HuH-7 (cell line): ENCODE data around the gene CDH6.
A peak's percentile ranks its signal among the peaks of the same experiment; 100 is the strongest.

Experiments
- DNase-seq: peaks from one replicate; pipeline ENCODE4 v3.0.0; 2011; ENCODE audit warnings: low spot score

CDH6 gene

DNA sequence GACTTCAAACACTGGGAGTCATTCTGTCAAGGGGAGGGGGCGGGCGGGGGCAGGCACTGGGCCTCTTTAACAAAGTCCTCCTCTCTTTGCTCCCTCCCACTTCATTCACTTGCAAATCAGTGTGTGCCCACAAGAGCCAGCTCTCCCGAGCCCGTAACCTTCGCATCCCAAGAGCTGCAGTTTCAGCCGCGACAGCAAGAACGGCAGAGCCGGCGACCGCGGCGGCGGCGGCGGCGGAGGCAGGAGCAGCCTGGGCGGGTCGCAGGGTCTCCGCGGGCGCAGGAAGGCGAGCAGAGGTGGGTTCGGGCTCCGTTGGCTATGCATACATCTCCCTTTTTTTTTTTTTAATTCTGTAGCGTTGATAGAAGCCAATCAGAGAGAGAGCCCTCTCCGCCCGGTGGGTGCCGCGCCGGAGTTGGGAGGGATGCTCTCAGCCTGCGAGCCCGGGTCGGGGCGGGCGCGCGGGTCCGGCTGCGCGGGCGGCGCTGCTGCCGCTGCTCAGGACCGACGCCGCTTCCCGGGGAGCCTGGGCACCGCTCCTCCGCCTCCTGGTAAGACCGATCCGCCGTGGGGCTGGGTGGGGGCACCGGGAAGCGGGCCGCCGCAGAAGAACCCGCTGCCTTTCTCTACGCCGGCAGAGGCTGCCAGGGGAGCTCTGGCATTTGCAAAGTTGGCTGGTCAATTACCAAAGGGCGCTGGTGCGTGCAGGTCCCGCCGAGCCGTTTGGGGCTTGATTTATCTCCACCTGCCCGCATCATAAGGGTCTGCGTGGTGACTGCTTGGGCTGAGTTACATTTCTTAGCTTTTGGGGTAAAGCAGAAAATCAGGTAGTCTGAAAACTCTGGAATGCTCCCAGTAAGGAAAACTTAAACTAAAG is at the start of gene CDH6:
TSS of gene CDH6 (plus strand) at position 96 of the 877 bp plus-strand sequence. CDS start 73,788 bp downstream, outside the sequence.
- DNase-seq = peak; percentile 39

DNA sequence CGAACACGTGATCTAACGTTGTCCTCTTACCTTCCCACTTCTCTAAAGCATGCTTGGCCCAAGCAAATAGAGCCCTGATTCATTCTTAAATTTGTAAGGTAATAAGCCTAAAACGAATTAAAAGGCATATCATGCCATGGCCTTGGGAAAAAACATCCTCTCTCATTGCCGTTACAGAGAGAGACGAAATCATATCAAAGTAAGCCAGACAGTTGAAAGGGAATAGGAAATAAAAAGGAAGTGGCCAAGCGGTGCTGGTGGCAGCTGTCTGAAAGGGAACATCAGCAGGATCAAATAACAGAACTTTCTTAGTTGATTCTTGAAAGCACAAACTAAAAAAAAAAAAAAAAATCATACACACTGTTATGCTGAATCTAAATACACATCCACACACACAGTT is 49.1 kb upstream of the CDH6 start:
- no peak for DNase-seq

DNA sequence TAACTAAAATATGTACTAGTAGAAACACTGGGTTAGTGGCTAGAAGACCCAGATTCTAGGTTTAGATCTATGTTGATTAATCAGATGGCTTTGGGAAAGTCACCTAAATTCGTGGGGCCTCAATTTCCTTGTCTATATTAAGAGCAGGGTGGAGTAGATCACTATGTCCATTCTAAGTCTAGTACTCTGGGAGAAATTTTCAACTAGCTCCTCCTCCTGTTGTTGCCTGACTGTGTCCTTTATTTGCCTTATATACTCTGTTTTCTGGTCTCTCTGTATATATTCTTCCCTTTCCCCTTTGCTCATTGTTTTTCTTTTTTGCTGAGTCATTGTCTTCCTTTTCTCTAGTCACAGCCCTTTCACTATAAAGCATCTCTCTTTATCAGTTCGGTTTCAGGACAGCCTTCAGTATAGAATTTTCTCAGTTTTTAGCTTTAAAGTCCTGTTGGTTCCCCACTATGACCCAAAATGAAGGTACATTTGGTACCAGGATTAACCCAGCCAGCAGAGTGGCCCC is 44.5 kb upstream of the CDH6 start:
- no peak for DNase-seq

DNA sequence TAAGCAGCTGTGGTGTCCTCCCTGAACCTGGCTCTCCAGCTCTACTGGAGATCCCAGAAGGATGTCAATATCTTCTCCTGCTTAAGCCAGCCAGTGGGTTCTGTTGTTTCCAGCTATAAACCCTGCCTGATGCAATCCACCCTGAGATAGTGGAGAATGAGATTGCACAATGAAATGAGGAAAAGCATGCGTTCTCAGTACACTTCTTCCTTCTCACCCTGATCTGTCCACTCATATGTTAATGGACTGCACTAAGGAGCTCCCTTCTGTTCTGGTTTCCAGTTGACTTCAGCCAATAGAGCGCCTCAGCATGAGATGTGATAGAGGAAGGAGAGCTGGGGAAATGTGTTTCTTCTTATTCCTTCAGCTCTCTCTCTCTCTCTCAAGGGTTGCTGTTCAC is 40.0 kb upstream of the CDH6 start:
- DNase-seq = peak; percentile 8

DNA sequence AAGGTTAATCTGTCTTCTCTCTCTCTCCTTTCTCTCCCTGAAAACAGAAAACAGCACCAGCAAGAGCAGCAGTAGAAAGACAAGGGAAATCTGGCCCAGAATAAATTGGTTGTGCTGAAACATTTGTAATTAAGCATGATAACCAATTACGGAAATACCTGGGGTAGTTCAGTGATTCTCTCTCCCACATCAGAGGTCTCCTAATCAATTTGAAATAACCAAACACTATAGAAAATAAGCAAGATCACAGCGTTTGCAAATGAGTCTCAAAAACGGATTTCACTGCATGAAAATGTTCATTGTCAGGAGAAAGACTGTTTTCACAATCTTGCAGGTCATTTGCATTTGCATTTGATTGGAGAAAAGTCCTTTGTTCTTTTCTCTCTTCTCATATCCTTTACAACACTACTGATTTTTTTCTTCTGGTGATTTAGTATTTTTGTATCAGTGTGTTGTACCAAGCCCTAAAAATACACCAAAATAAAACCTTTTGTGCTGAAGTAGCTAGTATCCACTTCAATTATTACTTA is 36.8 kb upstream of the CDH6 start:
- DNase-seq = no peak

DNA sequence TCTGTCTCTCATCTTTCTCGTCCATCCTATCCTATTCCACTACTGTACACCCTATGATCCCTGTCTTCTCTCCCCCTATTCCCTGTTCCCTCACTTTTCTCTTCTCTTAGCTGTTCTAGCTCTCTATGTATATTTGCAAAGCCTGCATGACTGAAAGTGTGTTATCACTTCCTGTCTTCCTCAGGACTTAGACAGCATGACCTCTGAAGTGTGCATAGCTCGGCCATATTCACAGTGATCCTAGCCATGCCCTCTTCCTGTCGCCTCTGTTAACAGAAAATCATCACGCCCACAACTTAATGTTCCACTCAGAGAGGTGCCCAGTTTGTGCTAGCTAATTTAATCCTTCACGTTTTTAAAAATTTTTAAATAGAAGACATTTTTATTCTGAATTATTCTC is 35.8 kb upstream of the CDH6 start:
- DNase-seq = no peak

DNA sequence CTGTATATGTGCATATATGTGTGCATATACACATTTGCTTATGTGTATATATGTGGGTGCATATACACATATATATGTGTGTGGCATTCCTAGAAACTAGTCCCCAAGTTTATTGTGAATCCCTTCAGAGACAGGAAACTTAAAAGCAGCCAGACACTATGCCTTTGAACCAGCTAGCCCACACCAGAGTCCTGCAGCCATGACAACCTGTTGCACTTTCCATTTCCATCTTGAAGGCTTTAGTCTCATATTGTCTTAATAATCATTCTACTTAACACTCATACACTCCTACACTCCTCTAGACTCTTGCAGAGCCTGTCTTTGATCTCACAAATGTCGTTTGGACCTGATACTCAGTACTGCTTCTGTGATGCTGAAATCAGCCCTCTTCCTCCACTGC is 34.8 kb upstream of the CDH6 start:
- no peak for DNase-seq

DNA sequence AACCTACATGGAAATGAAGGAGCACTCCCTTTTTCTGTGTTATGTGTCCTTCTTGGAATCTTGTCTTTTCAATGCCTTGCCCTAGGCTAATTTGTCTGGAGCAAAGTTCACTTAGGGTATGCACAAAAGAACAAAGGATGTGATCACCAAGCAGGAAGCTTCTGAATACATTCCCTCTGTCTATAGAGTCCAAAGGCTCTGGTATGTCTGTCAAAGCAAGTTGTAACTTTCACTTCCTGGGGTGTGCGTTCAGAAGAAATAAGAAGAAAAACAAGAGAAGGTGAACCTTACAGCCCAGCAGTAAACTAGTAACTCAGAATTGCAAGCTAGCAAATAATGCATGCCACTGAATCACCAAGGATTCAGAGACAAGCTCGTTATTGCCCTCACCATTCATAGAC is 31.7 kb upstream of the CDH6 start:
- DNase-seq = no peak

DNA sequence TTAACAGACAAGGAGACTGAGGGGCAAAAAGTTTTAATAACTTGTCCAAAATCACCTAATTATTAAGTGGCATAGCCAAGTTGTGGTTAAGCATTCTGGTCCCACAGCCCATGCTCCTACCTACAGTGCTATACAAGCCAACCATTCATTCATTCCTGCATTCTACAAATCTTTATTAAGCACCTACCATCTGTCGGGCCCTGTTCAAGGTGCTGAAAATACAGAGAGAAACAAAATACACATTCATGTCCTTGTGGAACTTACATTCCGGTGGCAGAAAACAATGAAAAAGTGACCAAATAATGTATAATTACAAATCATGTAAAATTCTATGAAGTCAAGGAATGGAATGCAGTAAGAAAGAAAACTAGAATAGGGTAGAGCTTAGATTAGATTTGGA is 27.8 kb upstream of the CDH6 start:
- no peak for DNase-seq

DNA sequence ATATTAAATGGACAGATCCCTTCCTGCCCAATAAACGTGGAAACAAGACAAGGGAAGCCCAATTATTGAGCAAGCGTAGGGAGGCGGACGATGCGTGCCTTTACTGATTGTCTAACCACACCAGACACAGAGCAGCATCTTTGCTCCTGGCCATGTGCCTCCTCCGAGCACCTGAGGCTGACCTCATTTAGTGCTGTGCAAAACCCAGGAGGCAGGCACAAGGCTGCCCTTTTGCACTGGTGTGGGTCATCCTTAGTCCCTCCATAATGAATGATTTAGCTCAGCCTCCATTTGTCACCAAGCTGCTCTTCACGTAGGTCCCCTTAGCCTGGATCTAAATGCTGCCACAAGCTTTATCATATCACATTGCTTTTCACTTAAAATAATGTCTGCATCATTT is 24.1 kb upstream of the CDH6 start:
- DNase-seq = no peak

DNA sequence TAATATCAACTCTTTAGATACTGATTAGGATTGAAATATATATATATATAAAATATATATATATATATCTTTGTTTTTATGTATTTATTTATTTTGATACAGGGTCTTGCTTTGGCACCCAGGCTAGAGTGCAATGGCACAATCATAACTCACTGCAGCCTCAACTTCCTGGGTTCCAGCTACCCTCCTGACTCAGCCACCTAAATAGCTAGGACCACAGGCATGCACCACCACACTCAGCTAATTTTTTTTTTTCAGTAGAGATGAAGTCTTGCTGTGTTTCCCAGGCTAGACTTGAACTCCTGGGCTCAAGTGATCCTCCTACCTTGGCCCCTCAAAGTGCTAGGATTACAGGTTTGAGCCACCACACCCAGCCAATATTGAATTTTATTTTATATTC is 20.6 kb upstream of the CDH6 start:
- DNase-seq = no peak

DNA sequence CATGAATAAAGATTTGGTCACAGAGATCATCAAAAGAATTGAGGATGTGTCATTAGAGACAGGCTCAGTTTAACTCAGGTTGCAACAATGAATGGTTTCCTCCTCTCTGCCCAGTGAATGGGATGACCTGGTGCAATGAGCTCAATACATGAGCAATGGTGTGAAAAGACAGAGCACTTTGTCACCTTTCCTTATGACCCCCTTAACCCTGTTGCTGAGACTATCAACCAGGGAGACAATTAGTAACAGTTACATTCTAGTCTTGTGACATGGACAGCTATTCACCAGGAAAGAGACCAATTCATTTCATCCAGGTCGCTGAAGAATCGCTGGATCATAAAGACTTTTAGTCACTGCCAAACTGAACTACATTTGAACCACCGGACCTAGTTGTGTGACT is 19.9 kb upstream of the CDH6 start:
- no peak for DNase-seq

DNA sequence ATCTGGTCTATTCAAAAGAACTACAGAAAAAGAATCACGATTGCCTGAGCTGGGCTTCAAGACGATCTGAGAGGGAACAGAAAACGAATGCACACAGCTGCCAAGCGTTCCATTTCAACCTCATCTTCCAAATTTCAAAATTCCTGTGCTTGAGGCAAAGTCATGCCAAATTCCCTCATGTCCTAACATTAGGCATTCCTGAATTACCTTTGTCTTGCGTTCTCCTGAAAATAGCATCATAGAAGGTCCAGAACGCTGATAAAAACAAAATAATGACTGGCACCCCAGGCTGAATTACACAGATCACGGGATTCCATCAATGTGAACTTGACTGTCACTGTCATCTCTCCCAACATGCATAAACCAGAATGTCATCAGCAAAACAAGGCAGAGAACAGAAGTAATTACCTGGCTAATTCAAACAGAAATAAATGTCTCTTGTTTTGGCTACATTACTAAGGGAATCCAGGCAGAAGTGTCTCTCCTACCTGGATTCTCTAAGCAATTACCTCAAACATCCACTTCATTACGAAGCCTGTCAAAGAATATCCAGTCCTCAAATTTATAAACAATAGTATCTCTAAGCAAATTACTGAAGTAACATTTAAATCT is 12.0 kb upstream of the CDH6 start:
- DNase-seq = no peak

DNA sequence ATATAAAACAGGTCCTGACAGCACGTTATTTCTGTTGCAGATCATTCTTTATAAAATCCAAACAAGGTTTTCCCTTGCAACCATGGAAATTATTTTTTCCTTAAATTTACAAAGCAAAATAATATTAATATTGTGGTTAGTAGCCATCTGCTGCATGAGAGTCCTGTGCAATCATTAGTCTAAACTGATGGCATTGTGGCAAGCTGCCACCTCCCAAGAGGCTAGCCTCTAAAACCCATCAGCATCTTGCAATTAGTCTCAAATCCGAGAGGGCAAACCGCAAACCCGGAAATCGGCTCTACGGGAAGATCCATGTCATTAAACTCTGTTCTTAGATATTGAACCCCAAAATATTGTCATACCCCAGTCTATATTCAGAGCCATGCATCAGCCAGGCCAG is 11.3 kb upstream of the CDH6 start:
- DNase-seq = no peak

DNA sequence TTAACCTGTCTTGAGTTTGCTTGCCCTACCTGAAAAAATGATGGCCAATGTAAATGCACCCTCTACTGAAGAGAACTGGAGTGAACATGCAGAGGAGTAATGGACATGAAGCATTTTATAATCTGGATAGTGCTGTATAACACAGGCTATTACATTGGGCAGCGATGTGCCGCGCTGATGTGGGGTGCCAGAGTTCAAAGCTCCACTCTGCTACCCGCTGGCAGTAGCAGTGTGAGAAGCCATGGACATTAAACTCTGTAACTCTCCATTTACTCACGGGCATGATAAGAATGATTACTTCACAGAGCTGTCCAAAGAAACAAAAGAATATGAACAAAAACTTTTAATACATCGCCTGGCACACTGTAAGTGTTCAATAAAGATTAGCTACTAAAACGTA is 7.5 kb upstream of the CDH6 start:
- DNase-seq = no peak

DNA sequence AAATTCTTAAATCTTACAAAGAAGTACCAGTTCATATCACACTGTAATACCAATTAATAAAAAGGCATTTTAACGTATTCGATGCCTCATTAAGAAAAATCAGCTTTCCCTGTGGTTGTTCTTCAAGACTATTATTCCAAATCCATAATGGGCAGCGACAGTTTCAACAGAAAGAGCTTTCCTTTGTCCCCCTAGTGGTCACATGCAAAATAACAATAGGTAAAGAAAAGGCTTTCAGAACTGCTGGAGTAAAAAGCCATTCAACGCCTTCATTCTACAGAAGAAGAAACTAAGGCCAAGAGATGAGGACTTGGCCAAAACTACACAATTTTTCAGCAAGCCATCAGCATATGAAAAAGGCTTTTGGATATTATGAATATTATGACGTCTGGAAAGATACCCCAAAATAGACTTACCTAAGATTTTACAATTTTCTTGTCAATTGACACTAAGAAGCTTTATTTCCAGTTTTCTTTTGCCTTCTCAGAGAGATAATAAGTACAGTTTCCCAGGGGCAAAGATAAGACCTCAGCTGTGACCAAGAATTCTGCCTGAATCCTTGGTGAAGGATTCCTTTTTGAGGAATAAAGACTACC is 6.7 kb upstream of the CDH6 start:
- no peak for DNase-seq

DNA sequence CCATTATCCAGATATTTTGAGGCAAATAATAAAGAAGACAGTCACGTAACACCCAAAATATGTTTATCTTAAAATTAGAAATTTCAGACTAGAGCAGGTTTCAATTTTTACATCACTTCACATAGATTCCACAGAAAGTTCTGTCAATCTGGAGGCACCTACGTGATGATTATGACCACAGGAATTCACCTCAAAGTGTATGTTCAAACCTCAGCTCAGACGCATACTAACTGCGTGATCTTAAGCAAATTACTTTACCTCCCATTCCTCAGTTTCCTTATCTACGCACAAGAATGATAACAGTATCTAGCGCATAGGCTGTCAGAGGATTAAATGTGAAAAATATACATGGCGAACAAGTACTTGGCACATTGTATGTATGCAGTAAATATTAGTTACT is 5.9 kb upstream of the CDH6 start:
- no peak for DNase-seq

DNA sequence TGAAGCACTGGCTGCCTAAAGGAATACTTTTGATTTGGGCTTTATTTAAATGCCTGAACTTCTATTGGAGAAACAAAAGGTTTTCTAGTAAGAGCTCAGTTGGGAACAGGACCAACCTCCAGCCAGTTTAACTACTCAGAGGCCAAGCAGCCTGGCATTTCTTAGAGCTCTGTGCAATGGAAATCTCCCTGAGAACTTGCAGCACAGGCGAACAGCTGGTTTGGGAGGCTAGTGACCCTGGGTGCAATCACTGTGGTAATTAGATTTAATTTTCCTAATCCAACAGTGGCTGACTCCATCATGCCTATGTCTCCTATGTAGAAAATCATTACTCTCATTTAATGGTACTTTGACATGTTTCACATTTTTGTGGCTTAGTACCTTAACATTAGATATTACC is 1.0 kb upstream of the CDH6 start:
- DNase-seq = no peak

DNA sequence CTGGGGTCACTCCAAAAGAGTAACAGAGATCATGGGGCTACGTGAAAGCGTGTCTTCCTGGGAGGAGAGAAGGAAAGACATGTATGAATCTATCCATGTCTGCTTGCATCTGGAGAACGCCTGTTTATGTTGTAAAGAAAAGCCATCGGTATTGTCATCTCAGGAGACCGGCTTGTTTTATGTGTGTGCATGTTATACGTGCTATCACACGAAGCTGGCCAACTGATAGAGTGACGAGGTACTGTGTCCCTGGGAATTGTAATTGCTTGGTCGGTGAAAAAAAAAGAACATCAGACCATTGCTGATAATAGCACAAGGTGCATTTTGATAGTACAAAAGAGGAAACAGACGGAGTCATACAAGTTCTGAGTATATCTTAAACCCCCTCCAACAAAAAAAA is 370 bp upstream of the CDH6 start:
- DNase-seq = no peak

DNA sequence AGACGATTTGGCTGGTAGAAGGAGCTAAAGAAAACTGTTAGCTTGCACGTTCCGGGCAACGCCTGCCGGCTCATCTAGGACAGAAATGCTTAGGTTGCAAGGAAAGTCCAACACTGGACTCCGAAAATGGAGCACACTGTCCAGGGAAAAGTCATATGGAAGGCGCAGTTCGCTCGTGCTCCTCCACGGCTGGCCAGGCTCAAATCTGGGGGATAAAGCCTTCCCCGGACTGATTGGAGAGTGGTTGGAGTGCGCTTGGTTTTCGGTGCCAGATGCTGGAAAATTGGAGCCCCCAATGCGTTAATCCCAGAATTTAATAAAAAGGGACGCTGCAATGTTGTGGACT is 955 bp downstream of the CDH6 start:
- no peak for DNase-seq

DNA sequence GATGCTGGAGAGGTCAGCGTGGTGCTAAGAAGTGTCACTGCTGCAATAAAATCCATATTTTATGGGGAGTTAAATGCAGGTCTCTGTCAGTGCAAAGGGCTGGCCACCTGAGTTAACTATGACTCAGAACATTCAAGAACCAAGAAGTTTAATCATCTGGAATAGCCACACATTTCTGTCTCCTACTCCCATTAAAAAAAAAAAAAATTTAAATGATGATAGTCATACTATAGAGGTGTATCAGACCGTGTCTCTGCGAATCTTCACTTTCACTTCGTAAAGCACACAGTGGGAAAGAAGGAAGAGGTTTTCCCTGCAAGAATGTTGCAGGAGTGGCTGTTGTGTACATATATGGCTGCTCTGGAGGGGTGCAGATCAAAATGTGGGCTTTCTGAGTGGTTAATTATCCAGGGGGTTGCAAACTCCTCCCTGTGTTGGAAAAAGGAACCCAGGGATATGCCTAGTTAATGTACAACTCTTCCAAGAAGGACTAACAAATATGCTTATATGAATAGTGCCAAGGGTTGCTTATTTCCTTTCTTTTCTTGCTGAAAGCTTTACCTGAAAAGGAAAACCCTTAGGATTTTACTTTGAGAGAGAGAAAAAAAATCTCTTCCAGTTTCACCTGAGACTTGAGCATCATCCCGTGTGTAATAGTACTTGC is 1.5 kb downstream of the CDH6 start:
- DNase-seq = no peak

DNA sequence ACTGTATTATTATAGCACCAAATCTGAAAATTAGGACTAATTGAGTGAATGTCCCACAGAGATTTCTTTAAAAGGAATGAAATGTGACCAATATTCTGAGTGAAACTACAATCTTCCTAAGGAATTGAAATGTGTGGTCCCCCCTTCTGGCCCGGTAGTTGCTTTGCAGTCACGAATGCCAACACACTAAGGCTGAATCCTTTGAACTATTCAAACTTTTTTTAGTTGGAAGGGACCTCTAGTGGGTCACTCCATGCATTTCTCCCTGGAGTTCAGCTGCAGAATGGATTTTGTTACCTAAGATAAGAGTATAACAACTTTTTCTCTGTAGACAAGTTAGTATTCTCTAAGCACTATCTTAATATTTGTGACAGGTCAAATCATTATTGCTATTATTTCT is 2.8 kb downstream of the CDH6 start:
- peak; percentile 62 for DNase-seq

DNA sequence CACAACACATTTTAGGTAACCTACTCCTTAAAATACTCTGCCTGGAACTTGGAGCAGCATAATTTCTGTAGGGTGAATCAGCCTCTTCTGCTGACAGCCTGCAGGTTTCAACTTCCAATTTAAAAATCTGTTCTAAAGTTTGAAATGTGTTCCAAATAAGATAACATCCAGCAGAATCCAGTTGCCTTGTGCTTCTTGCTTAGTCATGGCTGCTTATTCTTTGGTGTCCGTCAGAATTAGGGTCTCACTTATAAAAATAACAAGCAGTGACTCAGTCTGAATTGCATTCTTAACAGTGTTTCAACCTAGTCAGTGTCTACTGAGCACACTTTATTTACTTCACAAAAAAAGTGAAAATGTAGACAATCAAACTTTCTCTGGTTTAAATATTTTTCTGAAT is 3.7 kb downstream of the CDH6 start:
- no peak for DNase-seq
